NCI-H446 treated with DMSO at 0.1 percent for 48 hours (cell line): ENCODE measurements around the gene SHISA4.
"Not testable (repeated sequence)": the region's sequence is repeated elsewhere in the genome, so short reads cannot be mapped to it uniquely, and the experiment has no call there.

Experiments
- DNase-seq: peaks from one replicate; lab custom pipeline; 2025; lab: John Stamatoyannopoulos, UW

The SHISA4 gene

GRCh38 chr1:201898992-201899391, 10.3 kb downstream of the SHISA4 start:
- no peak for DNase-seq

DNA sequence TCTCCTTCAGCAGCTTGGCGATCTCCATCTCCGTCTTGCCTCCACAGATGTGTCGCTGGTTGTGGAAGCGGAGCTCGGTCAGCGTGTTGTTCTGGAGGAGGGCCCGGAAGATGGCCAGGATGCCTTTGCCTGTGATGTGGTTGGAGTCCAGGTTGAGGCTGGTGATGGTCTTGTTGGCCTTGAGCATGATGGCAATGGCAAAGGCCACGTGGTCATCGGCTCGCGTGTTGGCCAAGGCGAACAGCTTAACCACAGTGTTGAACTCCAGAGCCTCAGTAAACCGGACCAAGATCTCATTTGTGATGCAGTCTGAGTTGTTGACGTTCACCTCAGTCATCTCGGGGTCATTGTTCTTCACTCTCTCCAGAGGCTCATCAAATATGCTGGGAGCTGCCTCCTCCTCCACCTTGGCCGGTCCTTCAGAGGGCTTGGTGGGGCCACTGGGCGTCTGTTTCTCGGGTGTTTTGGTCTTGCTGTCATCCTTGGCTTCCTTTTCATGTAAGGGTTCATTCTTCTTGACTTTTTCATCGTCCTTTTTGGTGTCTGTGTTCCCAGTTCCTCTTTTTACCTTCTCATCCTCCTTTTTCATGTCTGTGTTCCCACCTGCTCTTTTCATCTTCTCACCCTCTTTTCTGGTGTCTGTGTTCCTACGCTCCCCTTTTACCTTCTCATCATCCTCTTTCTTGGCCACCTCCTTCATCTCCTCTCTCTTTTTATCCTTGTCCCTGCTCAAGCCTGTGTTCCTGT, 11.2 kb downstream of the SHISA4 start:
- no peak for DNase-seq

GRCh38 chr1:201900476-201900875, 11.8 kb downstream of the SHISA4 start:
- DNase-seq = no peak

- not testable (repeated sequence) for DNase-seq
Measured at GRCh38 chr1:201901036-201901435, 12.3 kb downstream of the SHISA4 start.

GRCh38 chr1:201902198-201902597, 13.5 kb downstream of the SHISA4 start:
- DNase-seq = no peak

- DNase-seq = no peak
Measured at GRCh38 chr1:201903135-201903534, 14.4 kb downstream of the SHISA4 start.

- no peak for DNase-seq
Measured at GRCh38 chr1:201904579-201904978, 15.9 kb downstream of the SHISA4 start.

GRCh38 chr1:201905234-201905890, 16.7 kb downstream of the SHISA4 start:
- DNase-seq = no peak

DNA sequence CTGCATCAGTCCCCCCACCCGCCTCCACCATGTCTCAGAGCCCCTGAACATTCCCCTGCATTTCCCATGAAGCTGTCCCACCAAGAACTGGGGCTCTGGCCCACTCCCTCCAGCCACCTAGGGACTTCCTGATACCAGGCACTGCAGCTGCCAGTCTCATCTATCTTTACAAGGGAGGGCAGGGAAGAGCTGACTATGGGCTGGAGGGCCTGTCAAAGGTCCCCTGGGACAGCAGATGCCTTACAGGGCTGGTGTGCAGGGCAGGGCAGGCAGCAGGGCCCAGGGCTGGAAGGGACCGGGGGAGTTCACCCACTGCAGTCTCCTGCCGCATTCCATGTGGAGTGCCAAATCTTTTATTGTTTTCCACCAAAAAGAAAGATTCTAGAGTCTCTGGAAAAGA, 17.6 kb downstream of the SHISA4 start:
- DNase-seq = no peak

DNA sequence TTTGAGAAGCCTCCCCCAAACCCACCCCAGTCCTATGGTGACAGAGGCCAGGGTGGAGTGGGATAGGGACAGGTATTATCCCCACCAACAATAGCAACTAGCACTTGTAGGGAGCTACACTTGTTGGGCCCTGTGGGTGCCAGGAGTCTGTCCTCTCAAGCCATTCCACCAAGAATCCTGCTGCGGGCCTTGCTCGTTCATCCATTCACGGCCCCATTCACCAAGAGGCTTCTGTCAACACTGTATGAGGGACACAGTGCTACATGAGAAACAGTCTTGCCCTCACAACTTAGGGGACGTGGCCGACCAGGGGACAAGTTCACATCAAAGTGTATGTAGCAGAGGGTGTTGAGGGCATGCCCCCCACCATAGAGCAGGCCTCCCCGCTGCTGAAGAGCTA, 18.9 kb downstream of the SHISA4 start:
- DNase-seq = no peak

GRCh38 chr1:201911826-201912571, 23.3 kb downstream of the SHISA4 start:
- DNase-seq = no peak

- DNase-seq = no peak
Measured at GRCh38 chr1:201912832-201913231, 24.1 kb downstream of the SHISA4 start.

DNA sequence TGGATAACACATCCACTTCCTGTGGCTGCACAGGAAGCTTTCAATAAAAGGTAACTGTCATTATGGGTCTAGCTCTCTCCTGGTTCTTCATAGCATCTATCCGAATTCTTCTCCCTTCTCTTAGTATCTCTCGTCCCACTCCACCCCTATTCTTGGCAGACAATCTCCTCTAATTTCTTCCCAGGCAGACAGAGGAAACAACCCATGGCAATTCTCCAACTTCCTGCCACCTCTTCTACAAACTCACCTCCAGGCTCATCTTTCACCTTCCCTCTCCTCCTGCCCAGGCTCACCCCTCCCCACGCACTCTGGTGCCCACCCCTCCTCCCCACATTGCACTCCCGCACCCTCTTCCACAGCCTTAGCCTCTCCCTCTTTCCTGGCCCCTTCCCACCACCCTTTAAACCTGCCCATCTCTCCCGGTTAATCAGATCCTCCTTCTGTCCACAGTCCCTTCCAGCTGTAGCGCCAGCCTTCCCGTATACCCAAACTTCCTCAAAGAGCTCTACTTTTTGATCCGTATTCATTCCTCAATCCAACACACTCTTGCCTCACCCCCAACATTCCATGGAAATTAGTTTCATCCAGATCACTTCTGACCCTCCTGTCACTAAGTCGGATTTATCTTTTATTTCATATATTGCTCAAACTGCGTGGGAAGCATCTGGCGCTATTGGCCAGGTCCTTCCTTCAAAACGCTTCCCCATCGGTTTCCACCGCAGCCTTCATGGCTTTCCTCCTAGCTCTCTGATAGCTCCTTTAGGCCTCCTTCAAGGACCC, 25.9 kb downstream of the SHISA4 start:
- no peak for DNase-seq

DNA sequence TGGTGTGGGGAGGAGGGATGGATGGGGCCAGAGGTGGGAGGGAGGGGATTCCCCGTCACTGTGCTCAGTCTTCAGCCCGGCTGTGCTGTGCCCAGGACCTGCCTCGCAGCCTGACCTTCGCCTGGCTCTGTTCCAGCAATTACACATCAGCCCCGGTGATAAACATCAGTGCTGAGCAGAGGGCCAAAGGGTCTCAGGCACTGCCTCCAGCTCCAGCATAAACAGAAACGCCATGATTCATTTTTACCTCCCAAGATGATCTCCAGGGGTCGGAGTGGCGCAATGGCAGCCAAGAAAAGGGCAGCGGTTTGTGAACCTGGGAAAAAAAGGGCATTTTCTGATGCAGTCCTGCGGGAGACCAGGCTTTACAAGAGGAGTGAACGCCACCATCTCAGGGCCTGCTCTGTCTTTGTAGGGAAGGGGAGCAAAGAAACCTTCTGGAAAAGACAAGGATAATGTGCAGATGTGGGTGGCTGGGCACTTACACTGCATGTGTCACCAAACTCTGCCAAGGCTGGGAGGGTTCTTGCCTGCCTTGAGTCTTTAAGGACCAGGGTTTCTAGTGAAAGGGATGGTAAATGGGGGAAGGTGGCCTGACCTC, 28.1 kb downstream of the SHISA4 start:
- DNase-seq = no peak

- DNase-seq = no peak
Measured at GRCh38 chr1:201917362-201918033, 28.8 kb downstream of the SHISA4 start.

- no peak for DNase-seq
Measured at GRCh38 chr1:201918343-201918742, 29.6 kb downstream of the SHISA4 start.

DNA sequence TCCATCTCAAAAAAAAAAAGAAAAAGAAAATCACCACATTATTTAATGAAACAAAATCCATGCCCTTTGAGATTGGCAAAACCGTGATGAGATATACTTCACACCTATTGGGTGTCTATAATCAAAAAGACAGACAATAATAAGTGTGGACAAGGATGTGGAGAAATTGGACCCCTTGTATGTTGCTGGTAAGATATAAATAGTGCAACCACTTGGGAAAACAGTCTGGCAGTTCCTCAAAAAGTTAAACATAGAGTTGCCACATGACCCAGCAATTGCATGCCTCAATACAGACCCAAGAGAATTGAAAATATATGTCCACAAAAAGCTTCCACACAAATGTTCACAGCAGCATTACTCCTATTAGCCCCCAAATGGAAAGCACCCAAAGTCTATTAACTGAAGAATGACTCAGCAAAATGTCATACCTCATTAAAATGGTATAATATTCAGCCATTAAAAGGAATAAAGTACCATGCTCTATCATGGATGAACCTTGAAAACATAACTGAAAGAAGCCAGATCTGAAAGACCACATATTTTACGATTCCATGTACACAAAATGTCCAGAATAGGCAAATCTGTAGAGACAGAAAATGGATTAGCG, 33.4 kb downstream of the SHISA4 start:
- no peak for DNase-seq

DNA sequence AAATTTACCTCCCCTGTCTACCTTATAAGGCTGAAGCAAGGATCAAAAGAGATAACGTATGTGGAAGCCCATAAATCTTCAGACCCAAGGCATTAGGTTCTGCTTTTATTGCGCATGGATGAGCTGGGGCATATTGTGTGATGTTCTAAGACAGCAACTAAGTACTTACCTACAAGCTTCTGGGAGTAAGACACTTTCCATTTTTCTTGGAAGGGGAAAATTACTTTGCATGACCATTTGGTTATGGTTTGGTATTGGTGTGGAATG, 36.5 kb downstream of the SHISA4 start:
- DNase-seq = no peak

- DNase-seq = peak; percentile 74
Measured at GRCh38 chr1:201925981-201926645, 37.4 kb downstream of the SHISA4 start.

GRCh38 chr1:201928266-201928665, 39.6 kb downstream of the SHISA4 start:
- no peak for DNase-seq

DNA sequence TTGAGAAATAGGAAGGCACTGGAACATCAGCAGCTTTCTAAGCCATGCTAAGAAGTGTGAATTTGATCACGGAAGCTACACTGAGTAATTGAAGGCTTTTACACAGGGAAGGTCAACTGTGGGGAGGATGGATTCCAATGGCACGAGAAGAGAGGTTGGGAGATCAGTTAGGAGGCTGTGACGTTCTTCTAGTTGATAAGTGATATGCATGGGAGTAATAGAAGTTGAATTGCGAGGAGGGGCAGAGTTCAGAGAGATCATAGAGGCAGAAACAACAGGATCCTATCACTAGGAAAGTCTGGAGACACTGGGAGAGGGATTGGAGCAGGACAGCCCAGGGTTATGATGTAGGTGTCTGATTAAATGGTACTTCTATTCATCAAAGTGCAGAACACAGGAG, 41.4 kb downstream of the SHISA4 start:
- DNase-seq = no peak
